ENCODE results near the gene CACNA2D2. TPM values are rescaled to one million over a fixed set of nuclear protein-coding genes. Genes with fewer than 3 reads are reported as not detected.
A peak's percentile ranks its signal among the peaks of the same experiment; 100 is the strongest.

Gene CACNA2D2
- total and polyA plus RNA-seq, 4 donors: 0.10 to 0.19 (median 0.15) TPM

GRCh38 chr3:50545781-50546180 is 42.3 kb upstream of the CACNA2D2 start:
- Histone ChIP-seq H3K27ac (ENCODE audit: low read depth in 1 of 2, low read length in 2 of 2) (no peak overlapping the region), H3K9me3 (ENCODE audit: control insufficient read depth in 4 of 4, low read length in 3 of 4) (no peaks in the 10 kb centered on the region), H3K9ac (ENCODE audit: low read depth in 1 of 2, low read length in 2 of 2) (no peak overlapping the region), H3K4me3 (ENCODE audit: low read depth in 1 of 3, low read length in 3 of 3) (no peak overlapping the region), H3K4me1 (ENCODE audit: control insufficient read depth in 4 of 4, insufficient read depth in 4 of 4, low read length in 3 of 4) (no peaks in the 10 kb centered on the region), H3K36me3 (ENCODE audit: control insufficient read depth in 4 of 4, insufficient read depth in 3 of 4, low read depth in 1 of 4, low read length in 3 of 4) (no peaks in the 10 kb centered on the region), H3K27me3 (ENCODE audit: control insufficient read depth in 4 of 4, insufficient read depth in 4 of 4, low read length in 3 of 4) (no peaks in the 10 kb centered on the region)
- no peak for DNase-seq (ENCODE audit: low spot score)
- no peak for TF ChIP-seq NR2F2 (IDR thresholded peaks at IDR 0.05)
- 65% methylated on average over 1 of the region's 1 CpG for WGBS

DNA sequence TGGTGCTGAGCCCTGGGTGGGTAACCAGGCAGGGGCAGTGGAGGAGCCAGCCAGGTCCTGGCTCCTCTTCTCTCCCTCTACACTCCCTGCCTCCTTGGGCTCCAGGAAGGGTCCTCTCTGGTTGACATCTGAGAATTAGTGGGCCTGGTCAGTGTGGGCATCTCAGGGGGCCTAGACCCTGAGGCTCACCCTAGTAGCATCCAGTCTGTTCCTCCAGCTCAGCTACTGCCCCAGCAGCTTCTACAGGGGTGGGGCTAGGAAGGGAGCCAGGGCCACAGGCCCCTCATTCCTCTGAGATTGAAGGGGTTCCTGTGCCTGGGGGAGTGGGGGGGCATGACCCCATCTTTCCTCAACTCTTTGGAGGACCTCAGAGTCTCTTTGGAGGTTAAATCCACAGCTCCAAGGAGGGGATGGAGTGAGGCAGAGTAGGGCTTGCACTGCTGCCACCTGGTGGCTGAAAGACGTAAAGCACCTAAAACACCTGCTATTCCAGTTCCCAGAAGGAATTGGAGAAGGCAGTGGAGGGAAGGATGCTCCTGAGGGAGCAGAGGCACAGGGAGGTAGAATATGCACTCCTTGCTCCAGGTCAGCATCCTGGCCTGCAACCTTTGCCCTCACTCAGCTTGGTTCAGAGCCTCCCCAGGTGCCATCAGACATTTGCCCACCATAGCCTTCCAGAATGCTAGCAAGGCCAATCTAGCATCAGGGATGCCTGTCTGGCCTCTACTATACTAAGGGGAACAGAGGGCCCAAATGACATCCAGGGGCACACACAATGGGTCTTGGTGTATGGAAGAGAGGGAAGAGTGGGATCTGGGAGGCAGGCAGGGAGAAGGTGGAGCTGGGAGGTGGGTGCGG is 39.0 kb upstream of the CACNA2D2 start:
- no peak overlapping the region for H3K27ac ChIP-seq (ENCODE audit: low read depth in 1 of 2, low read length in 2 of 2)
- DNase-seq (ENCODE audit: low spot score): peak; percentile 81
- TF ChIP-seq, protein P1, sequence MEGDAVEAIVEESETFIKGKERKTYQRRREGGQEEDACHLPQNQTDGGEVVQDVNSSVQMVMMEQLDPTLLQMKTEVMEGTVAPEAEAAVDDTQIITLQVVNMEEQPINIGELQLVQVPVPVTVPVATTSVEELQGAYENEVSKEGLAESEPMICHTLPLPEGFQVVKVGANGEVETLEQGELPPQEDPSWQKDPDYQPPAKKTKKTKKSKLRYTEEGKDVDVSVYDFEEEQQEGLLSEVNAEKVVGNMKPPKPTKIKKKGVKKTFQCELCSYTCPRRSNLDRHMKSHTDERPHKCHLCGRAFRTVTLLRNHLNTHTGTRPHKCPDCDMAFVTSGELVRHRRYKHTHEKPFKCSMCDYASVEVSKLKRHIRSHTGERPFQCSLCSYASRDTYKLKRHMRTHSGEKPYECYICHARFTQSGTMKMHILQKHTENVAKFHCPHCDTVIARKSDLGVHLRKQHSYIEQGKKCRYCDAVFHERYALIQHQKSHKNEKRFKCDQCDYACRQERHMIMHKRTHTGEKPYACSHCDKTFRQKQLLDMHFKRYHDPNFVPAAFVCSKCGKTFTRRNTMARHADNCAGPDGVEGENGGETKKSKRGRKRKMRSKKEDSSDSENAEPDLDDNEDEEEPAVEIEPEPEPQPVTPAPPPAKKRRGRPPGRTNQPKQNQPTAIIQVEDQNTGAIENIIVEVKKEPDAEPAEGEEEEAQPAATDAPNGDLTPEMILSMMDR (IDR thresholded peaks at IDR 0.05; ENCODE audit: low read depth, low read length, missing input control): peak; percentile 84
- TF ChIP-seq RXRA (IDR thresholded peaks at IDR 0.05): no peak
- peak; percentile 85 to 93 for TF ChIP-seq RAD21 (IDR thresholded peaks at IDR 0.05)
- H3K9ac ChIP-seq (ENCODE audit: low read depth in 1 of 2, low read length in 2 of 2): no peak overlapping the region
- no peak overlapping the region for H3K4me3 ChIP-seq (ENCODE audit: low read depth in 1 of 3, low read length in 3 of 3)
- 48% methylated on average over 2 of the region's 2 CpGs for WGBS
- no peaks in the 10 kb centered on the region for H3K36me3 ChIP-seq (ENCODE audit: control insufficient read depth in 4 of 4, insufficient read depth in 3 of 4, low read depth in 1 of 4, low read length in 3 of 4)
- no peaks in the 10 kb centered on the region for H3K4me1 ChIP-seq (ENCODE audit: control insufficient read depth in 4 of 4, insufficient read depth in 4 of 4, low read length in 3 of 4)
- H3K9me3 ChIP-seq (ENCODE audit: control insufficient read depth in 4 of 4, low read length in 3 of 4): no peaks in the 10 kb centered on the region
- no peaks in the 10 kb centered on the region for H3K27me3 ChIP-seq (ENCODE audit: control insufficient read depth in 4 of 4, insufficient read depth in 4 of 4, low read length in 3 of 4)

DNA sequence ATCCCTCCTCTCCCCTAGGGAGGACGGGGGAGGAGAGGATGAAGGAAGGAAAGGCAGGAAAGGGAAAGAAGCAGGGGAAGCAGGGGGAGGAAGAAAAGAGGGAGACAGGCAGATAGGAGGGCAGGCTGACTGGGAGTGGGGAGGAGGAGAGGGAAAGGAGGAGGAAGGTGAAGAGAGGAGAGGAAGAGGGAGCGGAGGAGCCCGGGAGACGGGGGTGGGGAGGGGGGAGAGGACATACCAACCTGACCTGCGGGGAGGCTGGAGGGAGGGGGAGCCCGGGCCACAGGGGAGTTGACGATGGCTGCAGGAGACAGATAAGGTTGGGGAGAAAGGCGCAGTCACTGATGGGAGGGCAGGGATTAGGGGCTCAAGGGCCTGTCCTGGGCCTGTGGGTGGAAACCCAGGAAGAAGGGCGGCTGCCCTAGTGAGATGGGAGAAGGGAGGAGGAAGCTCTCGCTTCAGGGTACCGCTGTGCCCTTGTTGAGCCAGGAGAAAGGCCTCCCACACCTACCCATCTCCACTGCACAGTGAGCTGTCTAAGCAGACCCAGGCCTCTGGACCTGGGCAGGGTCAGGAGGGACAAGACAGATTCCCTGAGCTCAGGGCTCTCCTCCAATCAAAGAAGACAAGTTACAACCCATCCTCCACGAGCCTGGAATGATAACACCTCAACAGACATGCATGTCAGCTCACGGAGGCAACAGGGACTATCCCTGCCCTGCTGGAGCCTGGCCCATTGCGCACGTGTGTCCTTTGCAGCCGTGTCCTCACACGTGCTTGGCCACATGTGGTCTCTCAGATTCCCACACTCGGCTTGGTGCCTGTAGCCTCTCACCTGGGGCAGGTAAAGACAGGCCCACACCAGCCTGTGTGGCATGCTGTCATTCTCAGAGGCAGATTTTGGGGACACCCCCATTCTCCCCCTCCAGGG is 36.2 kb upstream of the CACNA2D2 start:
- Histone ChIP-seq H3K4me1 (ENCODE audit: control insufficient read depth in 4 of 4, insufficient read depth in 4 of 4, low read length in 3 of 4) (no peaks in the 10 kb centered on the region), H3K4me3 (ENCODE audit: low read depth in 1 of 3, low read length in 3 of 3) (no peak overlapping the region), H3K27me3 (ENCODE audit: control insufficient read depth in 4 of 4, insufficient read depth in 4 of 4, low read length in 3 of 4) (peaks cover 0 to 2% (median 0%) of the 10 kb centered on the region in 4 donors), H3K9me3 (ENCODE audit: control insufficient read depth in 4 of 4, low read length in 3 of 4) (no peaks in the 10 kb centered on the region), H3K36me3 (ENCODE audit: control insufficient read depth in 4 of 4, insufficient read depth in 3 of 4, low read depth in 1 of 4, low read length in 3 of 4) (no peaks in the 10 kb centered on the region), H3K9ac (ENCODE audit: low read depth in 1 of 2, low read length in 2 of 2) (no peak overlapping the region), H3K27ac (ENCODE audit: low read depth in 1 of 2, low read length in 2 of 2) (no peak overlapping the region)
- TF ChIP-seq ZBTB33 (IDR thresholded peaks at IDR 0.05): no peak
- WGBS: 70% methylated on average over 18 of the region's 18 CpGs
- DNase-seq (ENCODE audit: low spot score): peak; percentile 82

Measured in liver (tissue), 9 donors.